Activated B cell treated with CpG ODN at 0.5 μM for 24 hours (primary cell): ENCODE results near the gene NOX5. TPM values are rescaled to one million over a fixed set of nuclear protein-coding genes. Genes with fewer than 3 reads are reported as not detected.
"Not testable (repeated sequence)": the region's sequence is repeated elsewhere in the genome, so short reads cannot be mapped to it uniquely, and the experiment has no call there.

Experiments
- ATAC-seq: fragments of 200-7000 bp; cut with Tn5 transposase; one replicate; pipeline ENCODE4 v1.10.0; 2021; ENCODE audit warnings: low read depth, mild to moderate bottlenecking, moderate library complexity
- CTCF ChIA-PET: fragments of 350-600 bp; sonication (Branson Sonifier 250); formaldehyde crosslinking; loops from one replicate; lab custom pipeline; 2021; ENCODE audit warnings: antibody characterized with exemption; lab: Charles Lee
- POLR2A ChIA-PET: fragments of 350-600 bp; sonication (Branson Sonifier 250); formaldehyde crosslinking; loops from one replicate; lab custom pipeline; 2021; ENCODE audit warnings: antibody characterized with exemption; lab: Charles Lee
- DNase-seq: peaks from one replicate; pipeline ENCODE4 v3.0.0; 2022
- H3K27ac Mint-ChIP-seq: one replicate; pipeline ENCODE4 v1.8.0; 2020; ENCODE audit warnings: mixed read lengths
- H3K27me3 Mint-ChIP-seq: one replicate; pipeline ENCODE4 v1.8.0; 2021; ENCODE audit warnings: mixed read lengths
- H3K36me3 Mint-ChIP-seq: one replicate; pipeline ENCODE4 v1.8.0; 2021; ENCODE audit warnings: low read depth, mixed read lengths
- H3K4me1 Mint-ChIP-seq: one replicate; pipeline ENCODE4 v1.8.0; 2021; ENCODE audit warnings: mixed read lengths
- H3K4me3 Mint-ChIP-seq: one replicate; pipeline ENCODE4 v1.8.0; 2020; ENCODE audit warnings: mild to moderate bottlenecking, mixed read lengths
- H3K9me3 Mint-ChIP-seq: one replicate; pipeline ENCODE4 v1.8.0; 2020; ENCODE audit warnings: mixed read lengths
- intact Hi-C: fragments of 100-400 bp; cut with micrococcal nuclease; formaldehyde crosslinking; loops from one replicate; pipeline ENCODE4 v1.15.1; 2024
- total RNA-seq: library from RNA; stranded (reverse); gene quantifications from 2 replicates; pipeline ENCODE4 v1.2.3, GENCODE V29; 2022
- TF ChIP-seq, protein P1 (sequence below): fragments of 200-600 bp; IDR thresholded peaks from one replicate; pipeline ENCODE4 v1.8.0; 2022; ENCODE audit warnings: antibody characterized with exemption, mild to moderate bottlenecking

The NOX5 gene
- total RNA-seq, 1 donor from 2014 or later: 0.09 TPM

DNA sequence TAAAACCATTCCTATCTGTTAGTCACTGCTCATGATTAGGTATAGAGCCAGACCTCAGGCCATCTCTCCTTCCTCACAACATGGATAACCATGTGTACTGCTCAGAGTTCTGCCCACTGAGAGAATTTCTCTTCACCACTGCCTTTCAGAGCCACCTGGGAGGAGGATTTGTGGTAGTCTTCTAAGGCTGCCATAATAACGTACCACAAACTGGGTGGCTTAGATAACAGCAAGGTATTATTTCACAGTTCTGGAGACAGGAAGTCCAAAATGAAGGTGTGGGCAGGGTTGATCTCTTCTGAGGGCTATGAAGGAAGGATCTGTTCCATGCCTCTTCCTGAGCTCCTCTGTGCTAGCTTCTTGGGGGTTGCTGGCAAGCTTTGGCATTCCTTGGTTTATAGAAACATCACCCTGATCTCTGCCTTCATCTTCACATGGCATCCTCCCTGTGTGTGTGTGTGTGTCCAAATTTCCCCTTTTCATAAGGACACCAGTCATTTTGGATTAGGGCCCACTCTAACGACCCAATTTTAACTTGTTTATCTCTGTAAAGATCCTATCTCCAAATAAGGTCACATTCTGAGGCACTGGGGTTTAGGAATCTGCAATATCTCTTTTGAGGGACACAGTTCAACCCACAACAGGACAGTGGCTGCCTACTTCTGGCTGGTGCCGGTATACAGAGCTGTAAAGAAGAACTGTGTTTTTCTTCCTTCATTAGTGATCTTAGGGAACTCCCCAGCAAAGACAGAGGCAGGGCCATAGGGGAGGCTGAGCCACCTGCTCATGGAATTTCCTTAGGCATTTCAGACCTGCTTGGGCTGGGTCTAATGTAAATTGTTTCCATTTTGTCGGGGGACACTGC lies 42.1 kb upstream of the NOX5 start:
- no peak overlapping the region for H3K27ac Mint-ChIP-seq

DNA sequence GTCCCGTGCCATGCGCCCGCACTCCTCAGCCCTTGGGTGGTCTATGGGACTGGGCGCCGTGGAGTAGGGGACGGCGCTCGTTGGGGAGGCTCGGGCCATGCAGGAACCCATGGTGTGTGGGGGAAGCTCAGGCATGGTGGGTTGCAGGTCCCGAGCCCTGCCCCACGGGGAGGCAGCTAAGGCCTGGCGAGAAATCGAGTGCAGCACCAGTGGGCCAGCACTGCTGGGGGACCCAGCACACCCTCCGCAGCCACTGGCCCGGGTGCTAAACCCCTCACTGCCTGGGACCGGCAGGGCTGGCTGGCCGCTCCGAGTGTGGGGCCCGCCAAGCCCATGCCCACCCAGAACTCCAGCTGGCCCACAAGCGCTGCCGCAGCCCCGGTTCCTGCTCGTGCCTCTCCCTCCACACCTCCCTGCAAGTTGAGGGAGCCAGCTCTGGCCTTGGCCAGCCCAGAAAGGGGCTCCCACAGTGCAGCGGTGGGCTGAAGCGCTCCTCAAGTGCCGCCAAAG lies 38.8 kb upstream of the NOX5 start:
- CTCF ChIA-PET, H3K27ac Mint-ChIP-seq, H3K4me1 Mint-ChIP-seq, POLR2A ChIA-PET, intact Hi-C loops, ATAC-seq, DNase-seq, H3K36me3 Mint-ChIP-seq, H3K4me3 Mint-ChIP-seq: not testable (repeated sequence)
- peaks cover 10% of the 10 kb centered on the region for H3K27me3 Mint-ChIP-seq
- peaks cover 16% of the 10 kb centered on the region for H3K9me3 Mint-ChIP-seq

More for the DNA sequence above, 42.1 kb upstream of the NOX5 start:
- ChIA-PET CTCF (no interaction called here), POLR2A (no interaction called here)
- ATAC-seq: no peak
- TF ChIP-seq, protein P1, sequence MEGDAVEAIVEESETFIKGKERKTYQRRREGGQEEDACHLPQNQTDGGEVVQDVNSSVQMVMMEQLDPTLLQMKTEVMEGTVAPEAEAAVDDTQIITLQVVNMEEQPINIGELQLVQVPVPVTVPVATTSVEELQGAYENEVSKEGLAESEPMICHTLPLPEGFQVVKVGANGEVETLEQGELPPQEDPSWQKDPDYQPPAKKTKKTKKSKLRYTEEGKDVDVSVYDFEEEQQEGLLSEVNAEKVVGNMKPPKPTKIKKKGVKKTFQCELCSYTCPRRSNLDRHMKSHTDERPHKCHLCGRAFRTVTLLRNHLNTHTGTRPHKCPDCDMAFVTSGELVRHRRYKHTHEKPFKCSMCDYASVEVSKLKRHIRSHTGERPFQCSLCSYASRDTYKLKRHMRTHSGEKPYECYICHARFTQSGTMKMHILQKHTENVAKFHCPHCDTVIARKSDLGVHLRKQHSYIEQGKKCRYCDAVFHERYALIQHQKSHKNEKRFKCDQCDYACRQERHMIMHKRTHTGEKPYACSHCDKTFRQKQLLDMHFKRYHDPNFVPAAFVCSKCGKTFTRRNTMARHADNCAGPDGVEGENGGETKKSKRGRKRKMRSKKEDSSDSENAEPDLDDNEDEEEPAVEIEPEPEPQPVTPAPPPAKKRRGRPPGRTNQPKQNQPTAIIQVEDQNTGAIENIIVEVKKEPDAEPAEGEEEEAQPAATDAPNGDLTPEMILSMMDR: no peak
- Mint-ChIP-seq H3K4me1 (no peaks in the 10 kb centered on the region), H3K36me3 (no peaks in the 10 kb centered on the region), H3K27me3 (peaks cover 12% of the 10 kb centered on the region), H3K4me3 (no peak overlapping the region), H3K9me3 (peaks cover 25% of the 10 kb centered on the region)
- intact Hi-C loops: no loop called here
- DNase-seq: no peak

DNA sequence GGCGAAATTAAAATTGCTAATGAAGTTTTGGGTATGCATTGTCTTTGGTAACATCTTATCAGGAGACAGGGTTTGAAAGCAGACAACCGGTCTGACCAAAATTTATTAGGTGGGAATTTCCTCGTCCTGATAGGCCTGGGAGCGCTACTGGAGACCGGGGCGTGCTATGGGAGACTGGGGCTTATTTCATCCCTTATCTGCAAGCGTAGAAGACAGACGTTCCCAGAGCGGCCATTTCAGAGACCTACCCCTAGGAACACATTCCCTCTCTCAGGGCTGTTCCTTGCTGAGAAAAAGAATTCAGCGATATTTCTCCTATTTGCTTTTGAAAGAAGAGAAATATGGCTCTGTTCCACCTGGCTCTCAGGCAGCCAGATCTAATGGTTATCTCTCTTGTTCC lies 37.1 kb upstream of the NOX5 start:
- DNase-seq, ATAC-seq, POLR2A ChIA-PET, H3K36me3 Mint-ChIP-seq, H3K4me3 Mint-ChIP-seq, H3K27ac Mint-ChIP-seq, CTCF ChIA-PET, intact Hi-C loops, H3K4me1 Mint-ChIP-seq: not testable (repeated sequence)
- Mint-ChIP-seq H3K9me3 (peaks cover 16% of the 10 kb centered on the region), H3K27me3 (peaks cover 12% of the 10 kb centered on the region)

DNA sequence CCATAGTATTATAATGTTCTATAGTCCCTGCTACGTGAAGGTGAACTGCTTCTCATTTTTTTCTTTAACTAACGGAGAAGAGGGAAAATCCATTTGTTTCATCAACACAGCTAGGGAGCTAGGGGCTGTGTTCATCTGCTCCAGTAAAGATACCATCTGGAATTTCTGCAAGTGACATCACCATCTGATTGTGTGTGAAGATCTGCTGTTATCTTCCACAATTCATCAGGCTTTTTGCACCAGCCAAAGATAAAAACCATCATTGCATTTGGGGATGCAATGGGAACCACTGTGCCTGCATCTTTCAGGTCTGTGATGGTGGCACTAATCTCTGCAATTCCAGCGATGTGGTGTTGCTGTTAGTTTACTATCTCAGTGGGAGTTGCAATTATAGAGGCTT lies 35.5 kb upstream of the NOX5 start:
- TF ChIP-seq, protein P1: no peak
- ATAC-seq (no peak), DNase-seq (no peak)
- POLR2A ChIA-PET: no interaction called here
- Mint-ChIP-seq H3K9me3 (peaks cover 16% of the 10 kb centered on the region), H3K27ac (no peak overlapping the region), H3K4me1 (no peaks in the 10 kb centered on the region), H3K27me3 (peaks cover 3% of the 10 kb centered on the region), H3K36me3 (no peaks in the 10 kb centered on the region), H3K4me3 (no peak overlapping the region)
- CTCF ChIA-PET: no interaction called here
- intact Hi-C loops: no loop called here

DNA sequence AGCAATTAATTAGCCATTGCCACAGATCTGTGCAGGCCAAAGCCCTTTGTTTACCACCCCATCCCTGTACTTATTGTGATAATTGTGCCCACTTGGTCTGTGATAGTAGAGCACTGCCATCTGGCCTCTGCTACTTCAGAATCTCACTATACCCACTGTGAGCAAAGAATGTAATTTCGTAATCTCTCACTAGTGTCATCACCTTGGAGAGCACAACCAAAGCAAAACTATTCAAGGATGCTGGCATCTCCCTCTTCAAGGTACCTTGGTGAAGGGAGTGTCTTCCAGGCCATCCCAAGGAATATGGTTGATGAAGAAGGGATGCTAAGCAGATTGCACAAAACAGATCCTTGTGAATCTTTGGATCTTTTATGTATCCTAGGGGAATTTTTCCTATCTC lies 34.7 kb upstream of the NOX5 start:
- peaks cover 13% of the 10 kb centered on the region for H3K9me3 Mint-ChIP-seq
- DNase-seq (no peak), ATAC-seq (no peak)
- no peaks in the 10 kb centered on the region for H3K36me3 Mint-ChIP-seq
- TF ChIP-seq, protein P1: no peak
- CTCF ChIA-PET: no interaction called here
- peaks cover 3% of the 10 kb centered on the region for H3K27me3 Mint-ChIP-seq
- no peaks in the 10 kb centered on the region for H3K4me1 Mint-ChIP-seq
- H3K27ac Mint-ChIP-seq: no peak overlapping the region
- POLR2A ChIA-PET: no interaction called here
- intact Hi-C loops: no loop called here
- no peak overlapping the region for H3K4me3 Mint-ChIP-seq

DNA sequence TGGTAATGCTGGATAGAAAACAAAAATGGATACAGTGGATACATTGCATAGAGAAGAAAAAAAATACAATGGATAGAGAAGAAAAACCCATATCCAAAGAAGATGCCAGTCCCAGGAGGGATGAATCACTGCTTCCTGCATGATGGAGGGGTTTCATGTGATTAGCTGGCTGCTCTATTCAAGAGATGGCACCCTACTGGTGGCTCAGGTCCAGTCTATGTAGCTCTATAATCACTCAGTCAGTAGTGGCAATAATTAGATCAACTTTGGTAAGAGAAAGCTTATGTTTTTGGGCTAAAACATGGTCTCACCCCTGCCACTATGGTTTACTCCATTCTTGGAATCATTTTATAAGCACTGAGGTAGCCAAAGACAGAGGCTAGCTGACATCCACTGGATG lies 33.7 kb upstream of the NOX5 start:
- Mint-ChIP-seq H3K4me3 (no peak overlapping the region), H3K27me3 (peaks cover 3% of the 10 kb centered on the region), H3K9me3 (peaks cover 13% of the 10 kb centered on the region), H3K27ac (no peak overlapping the region), H3K36me3 (no peaks in the 10 kb centered on the region), H3K4me1 (no peaks in the 10 kb centered on the region)
- no peak for DNase-seq
- intact Hi-C loops: no loop called here
- ChIA-PET CTCF (no interaction called here), POLR2A (no interaction called here)
- no peak for ATAC-seq
- TF ChIP-seq, protein P1: no peak
